SU-DHL-6 (cell line): ENCODE data around the gene A2ML1.

Source experiments
- H2AFZ ChIP-seq: fragments of 200-600 bp; sonication (generic); 2 replicates; pipeline ENCODE4 v1.6.1; 2014; ENCODE audit warnings: low read depth, mild to moderate bottlenecking, moderate library complexity, mixed read lengths, antibody characterized with exemption, low read length; ENCODE audit not compliant: severe bottlenecking
- H3F3A ChIP-seq: fragments of 200-600 bp; shearing (Covaris generic); 2 replicates; pipeline ENCODE4 v1.6.0; 2016; ENCODE audit warnings: antibody characterized with exemption, mild to moderate bottlenecking; ENCODE audit not compliant: insufficient read depth
- H3K27ac ChIP-seq: fragments of 200-600 bp; sonication (generic); 2 replicates; pipeline ENCODE4 v1.5.1; 2016; ENCODE audit warnings: low read depth, mild to moderate bottlenecking, low read length, moderate library complexity, mixed read lengths
- H3K27me3 ChIP-seq: fragments of 200-600 bp; sonication (generic), shearing (Covaris generic); 2 replicates; pipeline ENCODE4 v1.6.0; 2014; ENCODE audit warnings: mild to moderate bottlenecking, low read length
- H3K36me3 ChIP-seq: fragments of 200-600 bp; sonication (generic); 2 replicates; pipeline ENCODE4 v1.6.1; 2014; ENCODE audit warnings: mild to moderate bottlenecking, low read length, mixed read lengths
- H3K4me2 ChIP-seq: fragments of 300-600, 200-600 bp; shearing (Covaris generic), sonication (generic); 2 replicates; pipeline ENCODE4 v1.6.0; 2014; ENCODE audit warnings: low read length, low read depth, mild to moderate bottlenecking; ENCODE audit not compliant: poor library complexity, severe bottlenecking
- H3K4me3 ChIP-seq: fragments of 200-600 bp; sonication (generic); 2 replicates; pipeline ENCODE4 v1.5.1; 2014; ENCODE audit warnings: antibody characterized with exemption, low read length, mild to moderate bottlenecking, mixed read lengths; ENCODE audit not compliant: insufficient read depth, poor library complexity, severe bottlenecking
- H3K79me2 ChIP-seq: fragments of 200-600 bp; sonication (generic); 2 replicates; pipeline ENCODE4 v1.6.1; 2014; ENCODE audit warnings: mild to moderate bottlenecking, low read length, moderate library complexity; ENCODE audit not compliant: insufficient read depth
- H3K9ac ChIP-seq: fragments of 200-600 bp; sonication (generic); 2 replicates; pipeline ENCODE4 v1.7.0; 2014; ENCODE audit warnings: mild to moderate bottlenecking, low read length
- H3K9me2 ChIP-seq: fragments of 200-600 bp; sonication (generic); replicated peaks from 2 replicates; pipeline ENCODE4 v1.6.1; 2014; ENCODE audit warnings: low read length; ENCODE audit not compliant: insufficient read depth
- H3K9me3 ChIP-seq: fragments of 200-600 bp; sonication (generic); 2 replicates; pipeline ENCODE4 v1.6.1; 2014; ENCODE audit warnings: low read length, mixed read lengths; ENCODE audit not compliant: insufficient read depth
- H4K20me1 ChIP-seq: fragments of 200-600 bp; sonication (generic); 2 replicates; pipeline ENCODE4 v1.6.1; 2014; ENCODE audit warnings: low read depth, mild to moderate bottlenecking, antibody characterized with exemption, low read length, moderate library complexity, mixed read lengths
- EZH2phosphoT487 ChIP-seq: fragments of 200-600 bp; sonication (generic), shearing (Covaris generic); conservative IDR thresholded peaks from 2 replicates; pipeline ENCODE4 v1.6.1; 2018; ENCODE audit warnings: mild to moderate bottlenecking, antibody characterized with exemption, low read length, moderate library complexity, mixed read lengths
- TF ChIP-seq, protein P1 (sequence below): fragments of 200-600 bp; sonication (generic); IDR thresholded peaks from one replicate; pipeline ENCODE4 v1.5.1; 2017; ENCODE audit warnings: antibody characterized with exemption, mild to moderate bottlenecking, low read length, moderate library complexity; ENCODE audit not compliant: insufficient read depth, poor library complexity, severe bottlenecking

A2ML1 gene

DNA sequence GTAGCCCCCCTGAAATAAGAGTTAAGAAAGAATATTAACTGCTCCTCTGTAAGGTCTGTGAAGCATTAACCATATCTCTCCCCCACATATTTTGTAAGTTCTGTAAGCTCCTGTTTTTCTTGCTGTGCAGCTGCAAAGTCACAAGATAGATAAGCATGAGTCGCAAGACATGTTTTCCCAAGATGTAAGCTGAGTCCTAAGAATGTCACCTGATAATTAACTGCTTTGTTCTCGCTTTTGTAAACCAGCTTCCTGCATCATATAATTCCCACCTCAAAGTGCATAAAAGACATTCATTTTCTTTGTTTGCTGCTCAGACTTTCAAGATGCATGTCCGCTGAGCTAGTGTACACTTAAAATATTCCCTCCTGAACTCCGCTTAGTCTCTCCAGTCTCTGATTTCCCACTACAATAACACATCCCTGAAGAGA, 64.9 kb downstream of the A2ML1 start:
- Histone ChIP-seq H4K20me1 (no peaks in the 10 kb centered on the region), H3K9me2 (no peaks in the 10 kb centered on the region), H3K4me3 (no peak overlapping the region), H3K27me3 (no peaks in the 10 kb centered on the region), H2AFZ (no peak overlapping the region), H3K36me3 (no peaks in the 10 kb centered on the region), H3K4me2 (no peak overlapping the region), H3K9ac (no peak overlapping the region), H3K27ac (no peak overlapping the region), H3K79me2 (no peaks in the 10 kb centered on the region), H3F3A (no peaks in the 10 kb centered on the region), H3K9me3 (no peaks in the 10 kb centered on the region)
- TF ChIP-seq, protein P1, sequence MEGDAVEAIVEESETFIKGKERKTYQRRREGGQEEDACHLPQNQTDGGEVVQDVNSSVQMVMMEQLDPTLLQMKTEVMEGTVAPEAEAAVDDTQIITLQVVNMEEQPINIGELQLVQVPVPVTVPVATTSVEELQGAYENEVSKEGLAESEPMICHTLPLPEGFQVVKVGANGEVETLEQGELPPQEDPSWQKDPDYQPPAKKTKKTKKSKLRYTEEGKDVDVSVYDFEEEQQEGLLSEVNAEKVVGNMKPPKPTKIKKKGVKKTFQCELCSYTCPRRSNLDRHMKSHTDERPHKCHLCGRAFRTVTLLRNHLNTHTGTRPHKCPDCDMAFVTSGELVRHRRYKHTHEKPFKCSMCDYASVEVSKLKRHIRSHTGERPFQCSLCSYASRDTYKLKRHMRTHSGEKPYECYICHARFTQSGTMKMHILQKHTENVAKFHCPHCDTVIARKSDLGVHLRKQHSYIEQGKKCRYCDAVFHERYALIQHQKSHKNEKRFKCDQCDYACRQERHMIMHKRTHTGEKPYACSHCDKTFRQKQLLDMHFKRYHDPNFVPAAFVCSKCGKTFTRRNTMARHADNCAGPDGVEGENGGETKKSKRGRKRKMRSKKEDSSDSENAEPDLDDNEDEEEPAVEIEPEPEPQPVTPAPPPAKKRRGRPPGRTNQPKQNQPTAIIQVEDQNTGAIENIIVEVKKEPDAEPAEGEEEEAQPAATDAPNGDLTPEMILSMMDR: no peak
- TF ChIP-seq EZH2phosphoT487: no peak

- no peak overlapping the region for H3K4me3 ChIP-seq
- H3K4me2 ChIP-seq: peak overlapping the region; percentile 44
- no peaks in the 10 kb centered on the region for H3K9me3 ChIP-seq
- no peaks in the 10 kb centered on the region for H3K79me2 ChIP-seq
- H3K9me2 ChIP-seq: no peaks in the 10 kb centered on the region
- no peaks in the 10 kb centered on the region for H3F3A ChIP-seq
- no peak overlapping the region for H3K9ac ChIP-seq
- no peaks in the 10 kb centered on the region for H4K20me1 ChIP-seq
- TF ChIP-seq EZH2phosphoT487: no peak
- TF ChIP-seq, protein P1: peak; percentile 56
- H3K36me3 ChIP-seq: no peaks in the 10 kb centered on the region
- H2AFZ ChIP-seq: no peak overlapping the region
- no peak overlapping the region for H3K27ac ChIP-seq
- no peaks in the 10 kb centered on the region for H3K27me3 ChIP-seq
These were observed 68.1 kb downstream of the A2ML1 start for GRCh38 chr12:8890313-8891085.

DNA sequence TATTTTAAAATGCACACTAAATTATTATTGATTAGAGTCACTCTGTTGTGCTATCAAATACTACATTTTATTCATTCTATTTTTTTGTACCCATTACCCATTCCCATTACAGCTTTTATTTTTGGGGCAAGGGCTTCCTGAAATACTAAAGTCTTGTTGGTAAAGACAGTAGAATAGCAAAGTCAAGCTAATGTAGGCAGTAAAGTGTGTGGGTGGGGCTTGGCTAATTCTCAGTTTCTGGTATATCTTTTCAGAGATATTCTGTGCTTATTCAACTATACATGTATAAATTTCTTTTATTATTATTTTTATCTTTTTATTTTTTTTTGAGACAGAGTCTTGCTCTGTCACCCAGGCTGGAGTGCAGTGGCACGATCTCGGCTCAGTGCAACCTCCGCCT, 69.6 kb downstream of the A2ML1 start:
- H3K9me2 ChIP-seq: no peaks in the 10 kb centered on the region
- no peak overlapping the region for H3K4me2 ChIP-seq
- H3K4me3 ChIP-seq: no peak overlapping the region
- no peak overlapping the region for H3K27ac ChIP-seq
- no peaks in the 10 kb centered on the region for H3K36me3 ChIP-seq
- H3K9me3 ChIP-seq: no peaks in the 10 kb centered on the region
- no peaks in the 10 kb centered on the region for H3F3A ChIP-seq
- H4K20me1 ChIP-seq: no peaks in the 10 kb centered on the region
- no peak overlapping the region for H3K9ac ChIP-seq
- no peaks in the 10 kb centered on the region for H3K79me2 ChIP-seq
- TF ChIP-seq EZH2phosphoT487: no peak
- TF ChIP-seq, protein P1: no peak
- H3K27me3 ChIP-seq: no peaks in the 10 kb centered on the region
- H2AFZ ChIP-seq: no peak overlapping the region
